Endothelial cell (in vitro differentiated cells): ENCODE data around the gene USP3. TPM values are rescaled to one million over a fixed set of nuclear protein-coding genes. Genes with fewer than 3 reads are reported as not detected.

Experiments used
- DNase-seq: peaks from one replicate; pipeline ENCODE4 v3.0.0; 2021; ENCODE audit warnings: low spot score
- H3K27ac Mint-ChIP-seq: one replicate; pipeline ENCODE4 v1.8.0; 2021; ENCODE audit warnings: mixed read lengths, inconsistent platforms; ENCODE audit not compliant: unreplicated experiment
- H3K27me3 Mint-ChIP-seq: one replicate; pipeline ENCODE4 v1.8.0; 2021; ENCODE audit warnings: mild to moderate bottlenecking, moderate library complexity, mixed read lengths, inconsistent platforms; ENCODE audit not compliant: unreplicated experiment
- H3K36me3 Mint-ChIP-seq: one replicate; pipeline ENCODE4 v1.8.0; 2021; ENCODE audit warnings: mild to moderate bottlenecking, low read depth, mixed read lengths, inconsistent platforms; ENCODE audit not compliant: unreplicated experiment
- H3K4me1 Mint-ChIP-seq: one replicate; pipeline ENCODE4 v1.8.0; 2021; ENCODE audit warnings: mild to moderate bottlenecking, mixed read lengths, inconsistent platforms; ENCODE audit not compliant: unreplicated experiment
- H3K4me3 Mint-ChIP-seq: one replicate; pipeline ENCODE4 v1.8.0; 2021; ENCODE audit warnings: mild to moderate bottlenecking, mixed read lengths, inconsistent platforms; ENCODE audit not compliant: unreplicated experiment
- H3K9me3 Mint-ChIP-seq: one replicate; pipeline ENCODE4 v1.8.0; 2021; ENCODE audit warnings: mixed read lengths, inconsistent platforms; ENCODE audit not compliant: unreplicated experiment
- CTCF ChIP-seq: fragments of 200-600 bp; sonication (generic); IDR thresholded peaks from one replicate; pipeline ENCODE4 v1.5.0; 2021; ENCODE audit warnings: antibody characterized with exemption; ENCODE audit not compliant: unreplicated experiment
- total RNA-seq: library from RNA; stranded (reverse); fragmentation: NEBNext Ultra II Directional; extraction: Animal tissue kit (Norgen Biotek cat#: 25700); gene quantifications from one replicate; pipeline ENCODE4 v1.2.1, GENCODE V29; 2021; ENCODE audit not compliant: unreplicated experiment

The USP3 gene
- total RNA-seq, 1 donor from 2014 or later = 33.5 TPM

DNA sequence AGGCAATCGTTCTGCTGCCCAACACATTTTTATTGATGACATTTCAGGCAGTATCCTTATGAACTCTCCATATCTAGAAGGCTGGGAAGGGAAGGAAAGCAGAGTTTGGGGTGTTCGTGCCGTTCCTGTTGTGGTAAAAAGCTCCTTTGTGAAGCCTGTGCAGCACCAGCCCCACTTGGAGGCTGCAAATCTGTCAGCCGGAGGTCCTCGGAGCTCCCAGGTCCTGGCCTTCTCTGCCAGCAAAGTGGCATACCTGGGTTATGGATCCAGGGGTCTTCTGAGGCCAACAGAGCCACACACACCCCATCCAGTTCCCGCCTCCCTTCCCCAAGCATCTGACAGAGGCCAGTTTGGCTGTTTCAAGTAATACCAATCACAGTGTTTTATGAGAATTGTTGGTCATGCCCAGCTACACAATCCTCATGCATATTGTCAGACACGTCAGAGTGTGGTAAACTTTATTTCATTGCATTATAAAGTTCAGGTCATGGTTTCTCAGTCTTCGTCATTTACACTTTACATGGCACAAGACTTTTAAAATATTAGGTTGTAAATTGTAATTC, 15.9 kb upstream of the USP3 start:
- no peak for TF ChIP-seq CTCF
- peaks cover 3% of the 10 kb centered on the region for H3K27me3 Mint-ChIP-seq
- no peak for DNase-seq
- H3K4me1 Mint-ChIP-seq = peaks cover 14% of the 10 kb centered on the region
- H3K27ac Mint-ChIP-seq = no peak overlapping the region
- no peaks in the 10 kb centered on the region for H3K9me3 Mint-ChIP-seq
- H3K36me3 Mint-ChIP-seq = no peaks in the 10 kb centered on the region
- no peak overlapping the region for H3K4me3 Mint-ChIP-seq

DNA sequence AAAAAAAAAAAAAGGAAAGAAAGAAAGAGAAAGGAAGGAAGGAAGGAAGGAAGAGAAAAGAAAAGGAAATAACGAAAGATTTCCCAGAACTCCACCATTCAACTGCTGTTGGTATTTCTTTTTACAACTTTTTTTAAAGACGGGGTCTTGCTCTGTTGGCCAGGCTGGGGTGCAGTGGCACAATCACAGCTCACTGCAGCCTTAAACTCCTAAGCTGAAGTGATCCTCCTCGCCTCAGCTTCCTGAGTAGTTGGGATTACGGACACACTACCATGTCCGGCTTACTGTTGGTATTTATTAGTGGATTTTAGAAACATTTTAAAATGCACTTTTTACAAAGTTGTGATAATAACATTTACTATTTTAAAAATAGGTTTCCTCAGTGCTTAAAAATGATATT, 15.0 kb upstream of the USP3 start:
- Mint-ChIP-seq H3K27me3 (peaks cover 3% of the 10 kb centered on the region), H3K9me3 (no peaks in the 10 kb centered on the region), H3K27ac (no peak overlapping the region), H3K36me3 (no peaks in the 10 kb centered on the region), H3K4me1 (peaks cover 12% of the 10 kb centered on the region), H3K4me3 (no peak overlapping the region)
- DNase-seq = no peak
- TF ChIP-seq CTCF = no peak

DNA sequence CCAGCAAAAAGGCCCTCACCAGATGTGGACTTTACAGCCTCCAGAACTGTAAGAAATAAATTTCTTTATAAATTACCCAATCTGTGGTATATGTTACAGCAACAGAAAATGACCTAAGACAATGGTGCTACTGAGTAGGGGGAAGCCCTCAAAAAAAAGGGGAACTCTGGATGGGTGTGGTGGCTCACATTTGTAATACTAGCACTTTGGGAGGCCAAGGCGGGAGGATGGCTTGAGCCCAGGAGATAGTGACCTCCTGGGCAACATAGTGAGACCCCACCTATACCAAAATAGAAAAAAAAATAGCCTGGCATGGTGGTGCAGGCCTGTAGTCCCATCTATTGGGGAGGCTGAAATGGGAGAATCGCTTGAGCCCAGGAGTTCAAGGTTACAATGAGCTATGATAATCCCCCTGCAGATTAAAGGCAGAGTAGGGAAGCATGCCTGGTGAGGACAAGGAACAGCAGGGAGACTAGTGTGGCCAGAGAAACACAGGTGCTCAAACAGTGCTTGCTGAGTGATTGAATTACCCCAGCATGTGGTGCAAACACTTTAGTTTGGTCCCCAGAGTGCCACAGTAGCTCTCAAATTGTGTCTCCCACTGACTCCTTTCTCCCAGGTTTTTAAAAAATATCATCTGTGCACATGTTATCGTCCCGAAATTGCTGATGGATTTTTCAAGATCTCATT, 13.9 kb upstream of the USP3 start:
- no peak for DNase-seq
- no peaks in the 10 kb centered on the region for H3K9me3 Mint-ChIP-seq
- no peak overlapping the region for H3K4me3 Mint-ChIP-seq

GRCh38 chr15:63491116-63491827, 13.1 kb upstream of the USP3 start:
- no peak overlapping the region for H3K27ac Mint-ChIP-seq
- no peak for DNase-seq
- H3K4me3 Mint-ChIP-seq = no peak overlapping the region
- no peak for TF ChIP-seq CTCF
- no peaks in the 10 kb centered on the region for H3K36me3 Mint-ChIP-seq
- H3K4me1 Mint-ChIP-seq = peaks cover 12% of the 10 kb centered on the region
- H3K9me3 Mint-ChIP-seq = no peaks in the 10 kb centered on the region
- peaks cover 3% of the 10 kb centered on the region for H3K27me3 Mint-ChIP-seq

More for the DNA sequence above, 13.9 kb upstream of the USP3 start:
- peaks cover 12% of the 10 kb centered on the region for H3K4me1 Mint-ChIP-seq
- H3K27me3 Mint-ChIP-seq = peaks cover 3% of the 10 kb centered on the region
- H3K36me3 Mint-ChIP-seq = no peaks in the 10 kb centered on the region
- no peak for TF ChIP-seq CTCF
- no peak overlapping the region for H3K27ac Mint-ChIP-seq

GRCh38 chr15:63491979-63492378, 12.4 kb upstream of the USP3 start:
- Mint-ChIP-seq H3K9me3 (no peaks in the 10 kb centered on the region), H3K4me1 (peaks cover 12% of the 10 kb centered on the region), H3K27ac (no peak overlapping the region), H3K4me3 (no peak overlapping the region), H3K27me3 (peaks cover 3% of the 10 kb centered on the region), H3K36me3 (no peaks in the 10 kb centered on the region)
- TF ChIP-seq CTCF = no peak
- DNase-seq = no peak
